H1 (cell line): ENCODE results near the gene CSNK2A3. TPM values are rescaled to one million over a fixed set of nuclear protein-coding genes. Genes with fewer than 3 reads are reported as not detected.
A peak's percentile ranks its signal among the peaks of the same experiment; 100 is the strongest.

Experiments
- CTCF ChIA-PET: fragments of 300-600 bp; sonication (Branson Sonifier 250); formaldehyde crosslinking; loops from one replicate; lab custom pipeline; 2021; ENCODE audit not compliant: partially characterized antibody; lab: Charles Lee
- POLR2A ChIA-PET: fragments of 300-600 bp; sonication (Branson Sonifier 250); formaldehyde crosslinking; loops from one replicate; lab custom pipeline; 2021; ENCODE audit warnings: inconsistent platforms; ENCODE audit not compliant: partially characterized antibody; lab: Charles Lee
- DNase-seq, 2 experiments: peaks; one replicate each; pipeline versions ENCODE4 v3.0.0 to v3.0.0-alpha.2; 2010 to 2022; ENCODE audit warnings: low spot score in 2 of 2, low read depth in 1 of 2, mixed read lengths in 1 of 2
- FAIRE-seq: peaks from 2 replicates; lab custom pipeline; 2011; peaks lifted over from hg19 to GRCh38; lab: Jason Lieb, UNC
- H2AFZ ChIP-seq: 2 replicates; pipeline ENCODE4 v1.8.1; 2012; ENCODE audit warnings: low read length, inconsistent platforms
- H2AK5ac ChIP-seq: 2 replicates; pipeline ENCODE4 v1.6.1; 2013; ENCODE audit warnings: low read depth, low read length
- H2BK120ac ChIP-seq: replicated peaks from 2 replicates; pipeline ENCODE3; 2013; ENCODE audit warnings: low read depth, low read length, inconsistent platforms
- H2BK12ac ChIP-seq: 2 replicates; pipeline ENCODE4 v1.6.1; 2013; ENCODE audit warnings: low read depth, low read length
- H2BK15ac ChIP-seq: 2 replicates; pipeline ENCODE4 v1.6.1; 2013; ENCODE audit warnings: low read length
- H2BK20ac ChIP-seq: 2 replicates; pipeline ENCODE4 v1.6.1; 2013; ENCODE audit warnings: low read length
- H2BK5ac ChIP-seq: 2 replicates; pipeline ENCODE4 v1.6.1; 2013; ENCODE audit warnings: low read depth, low read length
- H3K14ac ChIP-seq: 2 replicates; pipeline ENCODE4 v1.6.1; 2013; ENCODE audit warnings: inconsistent platforms; ENCODE audit not compliant: insufficient read length
- H3K18ac ChIP-seq: 2 replicates; pipeline ENCODE4 v1.6.1; 2013; ENCODE audit warnings: low read length; ENCODE audit errors: extremely low read depth
- H3K23ac ChIP-seq: 2 replicates; pipeline ENCODE4 v1.6.1; 2013; ENCODE audit warnings: inconsistent platforms; ENCODE audit not compliant: insufficient read length
- H3K23me2 ChIP-seq: 2 replicates; pipeline ENCODE4 v1.6.1; 2013; ENCODE audit warnings: low read depth, low read length
- H3K27ac ChIP-seq: 2 replicates; pipeline ENCODE4 v1.6.1; 2011; ENCODE audit warnings: low read depth, low read length, inconsistent platforms
- H3K27me3 ChIP-seq, 4 experiments: replicated peaks in 1 of 4; 1 replicate in 1 of 4; 2 replicates in 3 of 4; pipeline versions ENCODE4 v1.6.1 to v1.8.1; 2011 to 2013; ENCODE audit warnings: low read length in 3 of 4, mild to moderate bottlenecking in 3 of 4, inconsistent platforms in 2 of 4, mixed read lengths in 2 of 4, moderate library complexity in 1 of 4; ENCODE audit not compliant: control insufficient read depth in 3 of 4, insufficient read depth in 3 of 4; ENCODE audit errors: extremely low read depth in 1 of 4
- H3K36me3 ChIP-seq, 4 experiments: 2 replicates each; pipeline versions ENCODE4 v1.6.1 to v1.8.1; 2011 to 2013; ENCODE audit warnings: mild to moderate bottlenecking in 4 of 4, low read length in 3 of 4, moderate library complexity in 2 of 4, control low read depth in 1 of 4, inconsistent platforms in 1 of 4; ENCODE audit not compliant: insufficient read depth in 4 of 4, control insufficient read depth in 2 of 4
- H3K4ac ChIP-seq: replicated peaks from 2 replicates; pipeline ENCODE3; 2013; ENCODE audit warnings: low read length, low read depth, mixed read lengths, inconsistent platforms; ENCODE audit not compliant: insufficient read length
- H3K4me1 ChIP-seq, 4 experiments: replicated peaks in 1 of 4; 1 replicate in 1 of 4; 2 replicates in 3 of 4; pipeline versions ENCODE4 v1.6.1 to v1.8.1; 2011 to 2013; ENCODE audit warnings: low read length in 3 of 4, inconsistent platforms in 2 of 4, mixed read lengths in 1 of 4; ENCODE audit not compliant: insufficient read depth in 4 of 4, control insufficient read depth in 3 of 4
- H3K4me2 ChIP-seq, 2 experiments: 2 replicates each; pipeline versions ENCODE4 v1.6.1 to v1.8.1; 2011 to 2013; ENCODE audit warnings: low read depth in 2 of 2, low read length in 2 of 2, control low read depth in 1 of 2, inconsistent platforms in 1 of 2, mild to moderate bottlenecking in 1 of 2; ENCODE audit not compliant: insufficient read depth in 1 of 2
- H3K4me3 ChIP-seq, 4 experiments: fragments of 200-600, 300-600 bp in 1 of 4; sonication (generic), shearing (Covaris generic), sonication (Bioruptor Twin) in 1 of 4; 2 replicates each; pipeline versions ENCODE4 v1.5.1 to v1.8.1; 2011 to 2016; ENCODE audit warnings: low read length in 4 of 4, low read depth in 3 of 4, control low read depth in 2 of 4, inconsistent platforms in 2 of 4, mild to moderate bottlenecking in 2 of 4, mixed read lengths in 1 of 4, moderate library complexity in 1 of 4; ENCODE audit not compliant: insufficient read depth in 2 of 4; ENCODE audit errors: extremely low read depth in 1 of 4
- H3K56ac ChIP-seq: replicated peaks from 2 replicates; pipeline ENCODE3; 2013; ENCODE audit warnings: low read depth, mild to moderate bottlenecking, mixed read lengths, low read length, inconsistent platforms; ENCODE audit not compliant: insufficient read length
- H3K79me1 ChIP-seq: 2 replicates; pipeline ENCODE4 v1.6.1; 2013; ENCODE audit warnings: low read depth, low read length, control low read depth
- H3K79me2 ChIP-seq, 2 experiments: 2 replicates each; pipeline versions ENCODE4 v1.6.1 to v1.8.1; 2012 to 2013; ENCODE audit warnings: low read length in 2 of 2, mild to moderate bottlenecking in 2 of 2, inconsistent platforms in 1 of 2; ENCODE audit not compliant: insufficient read depth in 2 of 2, control insufficient read depth in 1 of 2
- H3K9ac ChIP-seq, 4 experiments: replicated peaks in 1 of 4; 1 replicate in 1 of 4; 2 replicates in 3 of 4; pipeline versions ENCODE4 v1.6.1 to v1.8.1; 2011 to 2013; ENCODE audit warnings: low read depth in 3 of 4, low read length in 3 of 4, control low read depth in 2 of 4, mild to moderate bottlenecking in 2 of 4, moderate library complexity in 2 of 4, inconsistent platforms in 1 of 4; ENCODE audit errors: extremely low read depth in 1 of 4
- H3K9me3 ChIP-seq, 2 experiments: 2 replicates each; pipeline versions ENCODE4 v1.6.1 to v1.8.1; 2012 to 2013; ENCODE audit warnings: mild to moderate bottlenecking in 2 of 2, moderate library complexity in 2 of 2, control low read depth in 1 of 2, inconsistent platforms in 1 of 2, low read depth in 1 of 2, low read length in 1 of 2, mixed read lengths in 1 of 2; ENCODE audit not compliant: insufficient read depth in 2 of 2
- H4K20me1 ChIP-seq, 2 experiments: replicated peaks in 1 of 2; 2 replicates each; pipeline versions ENCODE3 to v1.8.1; 2011 to 2013; ENCODE audit warnings: inconsistent platforms in 2 of 2, low read length in 2 of 2, mild to moderate bottlenecking in 1 of 2; ENCODE audit not compliant: insufficient read depth in 2 of 2, control insufficient read depth in 1 of 2
- H4K5ac ChIP-seq: 2 replicates; pipeline ENCODE4 v1.6.1; 2013; ENCODE audit warnings: low read length, low read depth, mixed read lengths, inconsistent platforms; ENCODE audit not compliant: insufficient read length
- H4K8ac ChIP-seq: 2 replicates; pipeline ENCODE4 v1.8.0; 2013; ENCODE audit warnings: mild to moderate bottlenecking, moderate library complexity, low read length, inconsistent platforms; ENCODE audit not compliant: insufficient read depth; ENCODE audit errors: extremely low read depth
- H4K91ac ChIP-seq: replicated peaks from 2 replicates; pipeline ENCODE3; 2013; ENCODE audit warnings: low read length, mixed read lengths, inconsistent platforms; ENCODE audit not compliant: insufficient read length
- CBX8 ChIP-seq: fragments of 300-800, 300-1000 bp; sonication (generic); IDR thresholded peaks from 2 replicates; pipeline ENCODE4 v1.7.1; 2016; ENCODE audit warnings: low read depth, low read length, borderline replicate concordance
- CHD2 ChIP-seq: IDR thresholded peaks from 2 replicates; pipeline ENCODE4 v1.6.1; 2012; ENCODE audit warnings: low read length, improper control_type of control experiment
- JUND ChIP-seq: IDR thresholded peaks from 2 replicates; pipeline ENCODE4 v1.6.1; 2011; ENCODE audit warnings: mild to moderate bottlenecking, improper control_type of control experiment, low read length
- MAX ChIP-seq: IDR thresholded peaks from 2 replicates; pipeline ENCODE4 v1.6.1; 2012; ENCODE audit warnings: inconsistent platforms
- NANOG ChIP-seq: IDR thresholded peaks from 2 replicates; pipeline ENCODE4 v1.6.1; 2011; ENCODE audit warnings: low read length, low read depth, mild to moderate bottlenecking, inconsistent platforms; ENCODE audit not compliant: insufficient read depth, poor library complexity, severe bottlenecking
- RAD21 ChIP-seq, 2 experiments: IDR thresholded peaks in 1 of 2; conservative IDR thresholded peaks in 1 of 2; 2 replicates each; pipeline ENCODE4 v1.6.1; 2011; ENCODE audit warnings: low read depth in 2 of 2, low read length in 2 of 2, improper control_type of control experiment in 1 of 2, inconsistent platforms in 1 of 2, mild to moderate bottlenecking in 1 of 2, moderate library complexity in 1 of 2
- SUZ12 ChIP-seq: fragments of 200-600 bp; sonication (generic); IDR thresholded peaks from 2 replicates; pipeline ENCODE4 v1.6.1; 2012; ENCODE audit warnings: mild to moderate bottlenecking, inconsistent platforms, low read length, moderate library complexity, mixed read lengths
- TEAD4 ChIP-seq: IDR thresholded peaks from 2 replicates; pipeline ENCODE4 v1.6.1; 2012; ENCODE audit warnings: low read depth, low read length, inconsistent platforms, mixed read lengths
- YY1 ChIP-seq: IDR thresholded peaks from 2 replicates; pipeline ENCODE4 v1.6.1; 2011; ENCODE audit warnings: low read depth, mild to moderate bottlenecking, low read length
- WGBS, 2 experiments: shearing (Covaris generic) in 1 of 2; methylation state at CpG; one replicate each; pipeline versions ENCODE4 v1.1.6 to v1.1.7; 2013 to 2015; ENCODE audit warnings: low lambda C conversion rate in 2 of 2, mixed read lengths in 2 of 2, inconsistent platforms in 1 of 2, low coverage in 1 of 2, missing lambda C conversion rate in 1 of 2; ENCODE audit not compliant: insufficient replicate concordance in 2 of 2, insufficient coverage in 1 of 2, insufficient read length in 1 of 2; ENCODE audit errors: extremely low coverage in 1 of 2, missing lambda C conversion rate in 1 of 2; 5-methylcytosine and 5-hydroxymethylcytosine counted together
- polyA plus RNA-seq, 7 experiments: library from polyadenylated mRNA; depleted of rRNA in 3 of 7; stranded (reverse) in 5 of 7; unstranded in 2 of 7; fragments of >200 nt in 5 of 7; fragments of 200-250 nt in 2 of 7; gene quantifications; 1 replicate in 5 of 7; 2 replicates in 1 of 7; 4 replicates in 1 of 7; pipeline versions ENCODE4 v1.2.1 to v1.2.3, GENCODE V29; 2011 to 2013; ENCODE audit warnings: missing spikeins in 2 of 7, mixed read lengths in 2 of 7
- total RNA-seq: library from RNA; stranded (reverse); fragmentation: NEBNext Ultra II Directional; extraction: Animal tissue kit (Norgen Biotek cat#: 25700); gene quantifications from 2 replicates; pipeline ENCODE4 v1.2.1, GENCODE V29; 2021
- TF ChIP-seq, protein P1 (sequence below): IDR thresholded peaks from 2 replicates; pipeline ENCODE4 v1.6.1; 2012; ENCODE audit warnings: inconsistent platforms

Gene CSNK2A3
- total and polyA plus RNA-seq, 2 of the 8 experiments (the other 6 are each of a cell fraction or from before 2014, with no cell fraction given) = 0.69 to 1.0 TPM

DNA sequence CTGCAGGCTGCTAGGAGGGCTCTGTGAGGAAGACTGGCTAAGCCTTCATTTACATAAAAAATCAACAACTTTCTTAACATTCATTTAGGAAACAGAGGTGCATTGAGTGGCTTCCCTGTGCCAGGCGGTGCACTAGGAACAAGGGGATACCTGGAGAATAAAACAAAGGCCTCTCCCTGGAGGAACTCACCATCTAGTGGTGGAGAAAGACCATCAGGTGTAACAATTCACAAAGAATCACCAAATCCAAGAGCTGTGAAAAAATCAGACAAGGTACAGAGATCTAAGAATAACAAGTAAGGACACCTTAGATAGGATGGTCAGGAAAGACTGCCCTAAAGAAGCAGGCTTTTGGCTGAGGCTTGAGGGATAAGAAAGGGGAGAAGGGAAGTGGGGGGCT lies 40.3 kb downstream of the CSNK2A3 start:
- no peak overlapping the region for H2AFZ ChIP-seq
- no peak for FAIRE-seq
- TF ChIP-seq, protein P1, sequence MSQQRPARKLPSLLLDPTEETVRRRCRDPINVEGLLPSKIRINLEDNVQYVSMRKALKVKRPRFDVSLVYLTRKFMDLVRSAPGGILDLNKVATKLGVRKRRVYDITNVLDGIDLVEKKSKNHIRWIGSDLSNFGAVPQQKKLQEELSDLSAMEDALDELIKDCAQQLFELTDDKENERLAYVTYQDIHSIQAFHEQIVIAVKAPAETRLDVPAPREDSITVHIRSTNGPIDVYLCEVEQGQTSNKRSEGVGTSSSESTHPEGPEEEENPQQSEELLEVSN = no peak
- TF ChIP-seq TEAD4 = no peak
- no peak for TF ChIP-seq MAX
- no peak for TF ChIP-seq CBX8
- no peak for TF ChIP-seq YY1
- TF ChIP-seq SUZ12 = no peak
- TF ChIP-seq JUND = no peak
- TF ChIP-seq RAD21 (IDR thresholded peaks at IDR 0.05 in 1 of 2, conservative IDR thresholded peaks at IDR 0.05 in 1 of 2; ENCODE audit: low read depth in 2 of 2, low read length in 2 of 2) = peak; percentile 47 to 52
- no peak for TF ChIP-seq NANOG
- no peak for TF ChIP-seq CHD2

More for the DNA sequence above, 40.3 kb downstream of the CSNK2A3 start:
- no peak overlapping the region for H3K4me2 ChIP-seq
- H3K27ac ChIP-seq = no peak overlapping the region
- POLR2A ChIA-PET = no interaction called here
- no peaks in the 10 kb centered on the region for H4K20me1 ChIP-seq
- H3K23ac ChIP-seq = no peak overlapping the region
- no peak overlapping the region for H3K56ac ChIP-seq
- no peaks in the 10 kb centered on the region for H3K23me2 ChIP-seq
- DNase-seq = no peak
- no peaks in the 10 kb centered on the region for H3K36me3 ChIP-seq
- H3K9ac ChIP-seq = no peak overlapping the region
- H3K18ac ChIP-seq = no peak overlapping the region
- H4K8ac ChIP-seq = no peak overlapping the region
- no peak overlapping the region for H3K4ac ChIP-seq
- H2BK5ac ChIP-seq = no peak overlapping the region
- no peak overlapping the region for H2AK5ac ChIP-seq
- H3K27me3 ChIP-seq = 0 out of 7 replicates have a peak, but pooled peaks cover 0 to 2% (median 0%) of the 10 kb centered on the region in 4 experiments
- no peaks in the 10 kb centered on the region for H3K4me1 ChIP-seq
- H4K91ac ChIP-seq = no peak overlapping the region
- no peak overlapping the region for H2BK120ac ChIP-seq
- H3K4me3 ChIP-seq = no peak overlapping the region
- 90% methylated on average over 1 of the region's 1 CpG; no CpG with 5 or more reads in 1 of the 2 experiments for WGBS, 2 experiments
- no peak overlapping the region for H2BK12ac ChIP-seq
- no peaks in the 10 kb centered on the region for H3K9me3 ChIP-seq
- no peak overlapping the region for H3K14ac ChIP-seq
- no peaks in the 10 kb centered on the region for H3K79me2 ChIP-seq
- no peak overlapping the region for H2BK20ac ChIP-seq
- H3K79me1 ChIP-seq = no peaks in the 10 kb centered on the region
- CTCF ChIA-PET = interaction anchor here (0.9 to 3.1 kb wide), 6 partner anchors 8 to 379 kb away, joined by 3 to 12 read pairs (median 3); no protein-coding TSS in a partner anchor
- H4K5ac ChIP-seq = no peak overlapping the region
- H2BK15ac ChIP-seq = no peak overlapping the region
